ENCODE measurements around the gene B9D1.

GRCh38 chr17:19334331-19334730 lies 28.2 kb downstream of the B9D1 start:
- TF ChIP-seq POLR2AphosphoS5 (IDR thresholded peaks at IDR 0.05; ENCODE audit: low read depth, low read length) (no peak), PBX3 (IDR thresholded peaks at IDR 0.05) (no peak), MAX (IDR thresholded peaks at IDR 0.05; ENCODE audit: low read depth) (no peak), RCOR1 (IDR thresholded peaks at IDR 0.05; ENCODE audit: low read length) (no peak), CHD2 (IDR thresholded peaks at IDR 0.05; ENCODE audit: low read length, partially characterized antibody) (no peak), TEAD4 (IDR thresholded peaks at IDR 0.05; ENCODE audit: borderline replicate concordance, insufficient read depth) (no peak), CTCF (IDR thresholded peaks at IDR 0.05) (no peak), SIN3A (IDR thresholded peaks at IDR 0.05; ENCODE audit: borderline replicate concordance, low read depth, low read length) (no peak), YY1 (IDR thresholded peaks at IDR 0.05; ENCODE audit: low read depth) (no peak)

All from SK-N-SH (cell line).